GM18520 (cell line): ENCODE measurements around the gene ATP1B2.
"Not testable (repeated sequence)": the region's sequence is repeated elsewhere in the genome, so short reads cannot be mapped to it uniquely, and the experiment has no call there.

Experiments
- ATAC-seq: cut with Tn5 transposase; IDR thresholded peaks from one replicate; pipeline ENCODE4 v1.9.1; 2021; ENCODE audit not compliant: unreplicated experiment

Gene ATP1B2, protein sequence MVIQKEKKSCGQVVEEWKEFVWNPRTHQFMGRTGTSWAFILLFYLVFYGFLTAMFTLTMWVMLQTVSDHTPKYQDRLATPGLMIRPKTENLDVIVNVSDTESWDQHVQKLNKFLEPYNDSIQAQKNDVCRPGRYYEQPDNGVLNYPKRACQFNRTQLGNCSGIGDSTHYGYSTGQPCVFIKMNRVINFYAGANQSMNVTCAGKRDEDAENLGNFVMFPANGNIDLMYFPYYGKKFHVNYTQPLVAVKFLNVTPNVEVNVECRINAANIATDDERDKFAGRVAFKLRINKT

DNA sequence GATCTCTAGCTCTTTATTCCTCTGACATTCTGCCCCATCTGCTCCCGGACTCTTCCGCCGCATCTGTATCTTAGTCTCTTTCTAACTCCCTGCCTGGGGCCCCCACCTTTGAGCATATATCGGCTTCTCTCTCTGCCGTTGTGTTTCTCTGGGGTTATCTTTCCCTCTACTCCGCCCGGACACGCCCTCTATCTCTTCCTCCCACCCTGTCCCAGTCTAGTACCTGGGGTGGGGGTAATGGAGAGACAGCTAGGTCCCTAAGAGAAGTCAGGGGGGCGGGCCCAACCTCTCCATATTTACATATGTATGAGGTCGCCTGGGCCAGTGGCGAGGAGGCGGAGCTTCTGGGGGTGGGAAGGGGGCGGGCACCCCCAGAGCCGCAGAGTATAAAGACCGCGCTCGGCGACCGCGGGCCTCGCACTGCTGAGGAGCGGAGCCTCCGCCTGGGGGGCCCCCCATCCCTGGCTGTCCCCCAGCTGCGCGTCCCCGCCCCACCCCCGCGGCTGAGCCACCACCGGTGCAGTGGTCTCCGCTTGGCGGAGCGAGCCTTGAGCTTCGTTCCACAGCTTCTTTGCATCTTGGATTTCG, at the start of gene ATP1B2:
Gene ATP1B2 (plus strand): TSS at position 418 of the 588 bp plus-strand sequence. CDS start 593 bp downstream, outside the sequence.
- no peak for ATAC-seq

DNA sequence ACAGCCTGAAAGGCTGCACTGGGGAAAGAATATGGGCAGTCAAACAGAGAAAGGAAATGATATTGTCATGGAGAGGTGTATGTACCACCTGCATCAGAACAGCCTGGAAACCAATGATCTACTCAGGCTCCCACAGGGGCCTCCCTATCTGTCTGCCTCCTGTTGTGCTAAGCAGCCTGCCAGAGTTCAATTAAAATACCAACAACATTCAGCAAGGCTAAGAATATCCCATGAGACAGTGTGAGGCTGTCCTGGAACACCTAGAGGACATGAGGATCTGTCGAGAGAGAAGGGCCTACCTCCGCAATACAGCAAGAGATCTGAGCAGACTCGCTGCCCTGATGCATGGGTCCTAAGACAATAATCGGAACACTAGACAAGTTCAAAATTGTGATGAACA, 44.4 kb upstream of the ATP1B2 start:
- no peak for ATAC-seq

DNA sequence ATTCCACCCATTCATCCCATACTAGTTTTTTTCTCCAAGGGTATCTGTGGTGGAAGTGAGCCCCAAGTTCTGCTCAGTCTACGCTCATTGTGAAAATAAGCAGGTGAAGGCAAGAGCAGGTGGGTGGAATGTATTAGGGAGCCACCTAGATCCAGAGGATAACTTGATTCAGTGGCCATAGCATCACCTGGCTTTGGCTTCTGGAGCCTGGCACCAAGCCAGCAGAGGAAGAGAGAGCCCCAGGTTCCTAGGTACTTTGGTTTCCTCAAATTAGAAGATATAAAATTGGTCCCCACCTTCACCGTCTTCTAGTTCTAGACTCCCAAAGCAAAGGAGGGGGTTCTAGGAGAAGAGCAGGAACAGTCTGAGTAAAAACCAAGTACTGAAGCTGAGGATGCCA, 40.1 kb upstream of the ATP1B2 start:
- ATAC-seq = no peak

DNA sequence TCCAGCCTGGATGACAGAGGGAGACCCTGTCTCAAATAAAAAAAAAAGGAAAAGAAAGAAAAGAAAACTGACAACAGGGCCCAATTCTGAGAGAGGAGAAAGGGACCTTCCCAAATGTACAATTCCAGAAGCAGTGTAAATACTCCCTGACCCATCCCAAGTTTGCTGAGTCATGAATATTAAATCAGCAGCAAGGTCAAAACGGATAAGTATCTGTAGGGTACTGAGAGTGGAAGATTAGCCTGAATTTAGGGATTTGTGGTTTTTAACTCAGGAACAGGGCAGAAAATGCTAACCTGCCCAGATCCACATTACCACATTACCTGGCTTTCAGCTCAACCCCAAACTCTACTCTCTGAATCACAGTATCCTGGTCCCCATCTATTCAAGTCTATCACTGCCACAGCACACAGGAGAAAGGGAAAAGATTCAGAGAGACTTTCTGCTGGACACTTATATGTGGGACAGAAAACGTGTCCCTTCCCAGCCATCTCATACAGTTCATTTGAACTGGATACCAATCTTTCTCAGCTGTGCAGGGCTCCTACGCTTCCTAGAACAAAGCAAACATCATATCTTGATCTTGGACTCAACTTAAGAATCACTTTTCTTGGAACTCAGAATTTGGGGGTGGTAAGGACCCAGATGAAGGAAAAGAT, 39.0 kb upstream of the ATP1B2 start:
- no peak for ATAC-seq

DNA sequence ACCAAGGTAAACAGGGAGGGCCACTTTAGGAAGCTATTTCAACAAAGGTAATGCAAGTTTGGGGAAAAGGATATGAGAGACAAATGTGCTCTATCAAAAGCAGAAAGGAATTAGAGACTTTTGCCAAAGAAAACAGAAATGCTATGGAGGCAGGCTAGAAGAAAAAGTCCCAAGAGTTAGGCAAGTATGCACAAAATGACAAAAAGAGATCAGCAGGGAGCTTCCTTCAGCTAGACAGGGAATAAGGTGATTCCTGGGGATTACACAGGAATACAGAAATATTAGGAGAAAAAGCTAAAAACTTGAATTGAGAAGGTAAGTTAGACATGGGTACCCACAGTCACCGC, 38.5 kb upstream of the ATP1B2 start:
- no peak for ATAC-seq

DNA sequence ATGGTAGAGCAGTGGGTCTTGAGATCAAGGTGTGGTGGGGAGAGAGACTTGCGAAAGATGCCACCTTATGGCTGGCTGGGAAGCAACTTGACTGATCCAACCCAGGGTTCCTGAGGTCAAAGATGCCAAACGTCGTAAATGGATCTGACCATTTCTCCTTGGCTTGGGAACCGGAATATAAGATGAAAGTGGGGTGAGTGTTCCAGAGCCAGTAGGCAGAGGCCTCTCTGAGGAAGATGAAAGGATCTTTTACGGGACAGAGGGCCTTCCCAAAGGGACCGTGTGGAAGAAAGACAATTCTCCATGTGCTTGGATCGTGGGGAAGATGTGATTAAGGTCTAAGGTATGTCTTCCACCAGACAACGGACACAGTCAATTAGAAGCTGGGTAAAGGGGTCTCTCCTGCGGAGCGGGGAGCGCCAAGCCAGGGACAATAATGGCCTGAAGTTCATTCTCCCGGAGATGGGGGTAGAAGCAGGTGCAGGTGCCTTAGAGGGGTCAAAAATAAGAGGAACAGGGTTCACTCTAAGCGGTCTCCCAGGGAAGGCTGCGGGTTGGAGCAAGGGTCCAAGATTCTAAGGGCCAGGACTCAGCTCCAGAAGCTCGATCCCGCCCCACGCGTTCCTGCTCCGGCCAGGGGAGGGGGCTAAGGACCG, 36.8 kb upstream of the ATP1B2 start:
- ATAC-seq = no peak

DNA sequence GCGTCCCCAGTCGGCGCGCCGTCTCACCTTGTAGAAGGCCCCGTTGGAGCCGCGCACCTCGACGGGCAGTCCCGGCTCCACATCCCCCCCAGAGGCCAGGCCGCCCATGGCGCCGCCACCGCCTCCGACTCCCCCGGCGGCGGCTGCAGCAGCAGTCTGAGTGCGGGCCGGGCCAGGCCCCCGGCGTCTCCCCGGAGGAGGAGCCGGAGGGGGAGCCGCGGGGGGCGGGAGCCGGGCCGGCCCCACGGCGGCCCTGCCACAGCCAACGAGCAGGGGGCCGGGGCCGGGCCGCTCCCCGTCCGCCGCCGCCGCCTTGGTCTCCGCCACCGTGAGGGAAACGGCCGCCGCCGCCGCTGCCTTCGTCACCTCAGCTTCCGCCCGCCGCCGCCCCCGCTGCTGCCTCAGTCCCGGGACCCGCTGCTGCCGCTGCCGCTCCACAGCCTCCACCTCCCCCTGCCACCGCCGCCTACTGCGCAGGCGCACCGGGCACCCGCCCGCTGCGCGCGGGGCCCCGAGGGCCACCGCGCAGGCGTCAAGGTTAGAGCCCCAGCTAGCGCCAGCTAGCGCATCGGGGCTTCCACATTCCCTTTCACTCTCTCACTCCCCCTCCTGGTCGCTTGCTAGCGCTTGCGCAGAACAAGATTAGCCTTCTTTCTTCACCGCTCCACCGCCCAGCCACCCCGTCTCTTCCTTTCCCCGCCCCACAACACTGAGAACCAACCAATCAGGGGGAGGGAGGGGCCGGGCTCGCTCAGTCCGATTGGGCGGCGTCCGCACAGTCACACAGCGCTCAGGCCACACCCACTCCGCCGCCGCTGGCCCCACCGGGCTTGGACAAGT, 36.1 kb upstream of the ATP1B2 start, which contains the start of gene FXR2:
Gene FXR2 (minus strand): TSS at position 473 of the 840 bp plus-strand sequence. CDS start 365 bp downstream, at position 108.
- peak; percentile 88 for ATAC-seq

DNA sequence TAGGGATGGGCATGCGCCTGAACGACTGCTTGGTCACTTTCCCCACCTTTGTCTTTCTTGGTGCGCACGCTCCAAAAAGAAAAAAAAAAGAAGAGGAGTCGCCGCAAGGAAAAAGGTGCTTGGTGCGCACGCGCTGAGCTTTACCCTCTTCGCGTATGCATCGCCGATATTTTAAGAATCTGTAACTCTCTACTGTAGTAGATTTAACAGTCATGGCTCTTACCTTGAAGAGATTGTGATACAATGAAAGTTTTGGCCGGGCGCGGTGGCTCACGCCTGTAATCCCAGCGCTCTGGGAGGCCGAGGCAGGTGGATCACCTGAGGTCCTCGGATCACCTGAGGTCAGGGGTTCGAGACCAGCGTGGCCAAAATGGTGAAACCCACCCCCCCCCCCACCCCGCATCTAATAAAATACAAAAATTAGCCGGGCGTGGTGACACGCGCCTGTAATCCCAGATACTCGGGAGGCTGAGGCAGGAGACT, 35.4 kb upstream of the ATP1B2 start:
- no peak for ATAC-seq

DNA sequence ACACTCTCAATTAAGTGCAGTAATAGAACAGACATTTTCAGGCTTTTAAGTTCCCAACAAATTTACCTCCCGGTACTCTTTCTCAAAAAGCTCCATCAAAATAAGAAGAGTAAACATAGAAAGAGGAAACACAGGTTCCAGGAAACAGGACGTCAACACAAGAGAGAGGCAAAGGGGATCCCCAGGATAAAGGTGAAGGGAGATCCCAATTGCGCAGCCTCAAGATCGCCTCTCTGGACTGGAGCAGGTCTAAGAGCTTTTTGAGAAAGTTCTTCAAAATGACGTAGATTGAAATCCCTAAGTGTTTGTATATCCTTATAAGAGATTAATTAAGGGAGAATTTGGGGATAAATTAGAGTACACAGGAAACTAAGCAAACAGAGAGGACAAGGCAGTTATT, 32.1 kb upstream of the ATP1B2 start:
- no peak for ATAC-seq

DNA sequence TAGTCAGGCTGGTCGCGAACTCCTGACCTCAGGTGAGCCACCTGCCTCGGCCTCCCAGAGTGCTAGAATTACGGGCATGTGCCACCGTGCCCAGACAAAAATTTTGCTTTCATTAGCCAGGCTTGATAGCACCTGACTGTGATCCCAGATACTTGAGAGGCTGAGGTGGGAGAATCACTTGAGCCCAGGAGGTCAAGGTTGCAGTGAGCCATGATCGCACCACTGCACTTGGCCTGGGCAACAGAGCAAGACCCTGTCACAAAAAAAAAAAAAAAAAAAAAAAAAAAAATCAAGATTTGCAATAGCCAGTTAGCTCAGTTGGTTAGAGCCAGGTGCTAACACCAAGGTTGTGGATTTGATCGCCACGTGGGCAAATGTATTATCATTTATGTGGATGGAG, 29.9 kb upstream of the ATP1B2 start:
- no peak for ATAC-seq

DNA sequence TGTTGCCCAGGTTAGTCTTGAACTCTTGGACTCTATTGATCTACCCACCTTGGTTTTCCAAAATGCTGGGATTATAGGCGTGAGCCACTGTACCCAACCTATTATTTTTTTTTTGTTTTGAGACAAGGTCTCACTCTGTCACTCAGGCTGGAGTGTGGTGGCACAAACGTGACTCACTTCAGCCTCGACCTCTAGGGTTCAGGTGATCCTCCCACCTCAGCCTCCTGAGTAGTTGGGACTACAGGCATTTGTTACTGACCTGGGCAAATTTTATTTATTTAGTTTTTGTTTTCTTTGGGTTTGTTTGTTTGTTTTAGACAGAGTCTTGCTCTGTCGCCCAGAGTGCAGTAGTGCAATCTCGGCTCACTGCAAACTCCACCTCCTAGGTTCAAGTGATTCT, 27.1 kb upstream of the ATP1B2 start:
- ATAC-seq = no peak

DNA sequence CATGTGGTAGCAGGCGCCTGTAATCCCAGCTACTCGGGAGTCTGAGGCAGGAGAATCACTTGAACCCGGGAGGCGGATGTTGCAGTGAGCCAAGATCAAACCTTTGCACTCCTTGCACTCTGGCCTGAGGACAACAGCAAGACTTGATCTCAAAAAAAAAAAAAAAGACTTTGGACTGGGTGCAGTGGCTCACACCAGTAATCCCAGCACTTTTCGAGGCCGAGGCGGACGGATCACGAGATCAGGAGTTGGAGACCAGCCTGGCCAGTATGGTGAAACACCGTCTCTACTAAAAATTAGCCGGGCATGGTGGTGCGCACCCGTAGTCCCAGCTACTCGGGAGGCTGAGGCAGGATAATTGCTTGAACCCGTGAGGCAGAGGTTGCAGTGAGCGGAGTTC, 25.0 kb upstream of the ATP1B2 start:
- ATAC-seq = not testable (repeated sequence)

DNA sequence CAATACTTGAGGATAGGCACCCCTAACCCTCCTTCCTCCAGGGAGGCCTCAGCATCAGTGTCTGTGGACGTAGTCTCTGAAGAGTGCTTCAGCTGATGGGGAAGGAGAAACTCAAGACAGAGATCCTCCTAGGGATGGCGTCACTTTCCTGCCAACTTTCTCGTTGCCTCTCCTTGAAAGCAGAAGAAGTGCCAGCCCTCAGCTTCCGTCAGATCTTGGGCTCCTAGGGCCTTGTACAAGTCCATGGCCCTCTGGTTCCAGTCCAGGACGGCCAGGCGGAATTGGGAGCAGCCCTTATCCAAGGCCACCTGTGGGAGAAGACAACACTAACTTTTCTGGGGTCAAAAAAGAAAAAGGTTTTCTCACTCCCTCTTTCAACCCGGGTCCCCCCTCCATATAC, 24.4 kb upstream of the ATP1B2 start:
- ATAC-seq = no peak

DNA sequence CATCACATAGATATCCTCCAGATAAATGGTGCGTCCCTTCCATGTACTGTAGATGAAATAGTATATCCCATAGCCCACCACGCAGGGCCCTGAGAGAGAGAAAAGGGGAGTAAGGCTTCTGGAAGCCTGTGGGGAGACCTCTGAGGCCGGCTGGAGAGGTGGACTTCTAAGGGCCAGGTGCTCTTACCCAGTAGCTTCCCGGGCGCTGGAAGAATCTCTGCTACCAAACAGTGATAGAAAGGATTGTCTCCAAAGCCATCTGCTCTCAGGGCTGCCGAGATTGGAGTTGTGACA, 23.8 kb upstream of the ATP1B2 start:
- ATAC-seq = no peak

DNA sequence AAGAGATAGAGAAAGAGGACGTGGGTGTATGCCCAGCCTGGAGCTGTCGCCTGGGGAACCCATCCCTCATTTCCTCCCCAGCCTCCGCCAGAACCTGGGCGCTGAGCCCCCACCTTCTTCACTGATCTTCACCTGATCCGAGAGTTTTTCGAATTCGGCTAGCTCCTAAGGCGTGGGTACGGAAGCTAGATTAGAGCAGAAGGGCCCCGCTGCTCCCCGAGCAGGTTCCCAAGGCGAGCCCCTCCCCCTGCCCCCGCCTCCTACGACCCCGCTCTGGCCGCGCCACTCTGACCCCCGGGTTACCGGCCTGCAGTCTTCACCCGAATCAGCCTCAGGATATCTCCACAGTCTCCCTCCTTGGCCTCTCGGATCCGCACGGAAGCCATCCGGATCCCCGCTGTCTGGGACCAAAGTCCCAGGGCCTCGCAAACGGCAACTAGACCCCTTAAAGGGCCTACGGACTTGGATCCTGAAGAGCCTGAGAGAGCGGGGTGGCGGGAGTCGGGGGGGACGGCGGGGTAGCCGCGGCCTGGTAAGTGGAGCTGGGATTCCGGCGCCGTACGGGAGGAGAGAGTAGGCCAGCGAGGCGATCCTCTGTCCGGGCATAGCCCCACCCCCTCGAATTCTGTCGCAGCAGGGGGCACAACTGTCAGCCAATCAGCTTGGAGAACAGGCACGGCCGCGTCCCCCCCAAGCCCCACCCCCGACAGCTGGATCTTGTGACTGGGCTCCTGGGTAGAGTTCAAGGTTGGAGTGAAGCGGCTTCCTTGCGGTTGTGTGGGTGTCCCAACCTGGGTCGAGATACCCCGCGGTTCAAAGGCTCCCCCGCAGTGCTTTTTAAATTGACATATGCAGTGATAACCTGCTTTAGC, 23.2 kb upstream of the ATP1B2 start, which contains the start of gene SAT2:
Gene SAT2 (minus strand): TSS at position 572 of the 872 bp plus-strand sequence. CDS start 186 bp downstream, at position 386.
- peak; percentile 66 for ATAC-seq

DNA sequence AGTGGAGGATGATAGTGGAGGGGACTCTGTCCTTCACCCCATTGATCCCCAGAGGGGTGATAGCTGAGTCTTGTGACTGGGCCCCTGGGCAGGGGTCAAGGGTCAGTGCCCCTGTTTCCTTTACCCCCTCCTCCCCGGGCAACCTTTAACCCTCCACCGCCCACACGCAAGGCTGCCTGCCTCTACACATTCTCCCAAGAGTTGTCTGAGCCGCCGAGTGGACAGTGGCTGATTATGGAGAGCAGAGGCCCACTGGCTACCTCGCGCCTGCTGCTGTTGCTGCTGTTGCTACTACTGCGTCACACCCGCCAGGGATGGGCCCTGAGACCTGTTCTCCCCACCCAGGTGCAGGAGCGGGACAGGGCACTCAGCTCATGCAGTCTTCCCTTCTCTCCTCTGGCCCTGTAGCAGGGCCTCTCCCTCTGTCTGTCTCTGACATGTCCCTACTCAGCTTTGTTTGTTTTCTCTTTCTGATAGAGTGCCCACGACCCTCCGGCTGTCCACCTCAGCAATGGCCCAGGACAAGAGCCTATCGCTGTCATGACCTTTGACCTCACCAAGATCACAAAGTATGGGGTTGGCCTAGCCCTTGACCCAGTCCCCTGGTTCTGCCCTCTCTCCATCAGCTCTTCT, 20.7 kb upstream of the ATP1B2 start, which contains the start of gene SHBG:
Gene SHBG (plus strand): TSS at position 197 of the 633 bp plus-strand sequence. CDS start 38 bp downstream, at position 235.
- ATAC-seq = no peak

DNA sequence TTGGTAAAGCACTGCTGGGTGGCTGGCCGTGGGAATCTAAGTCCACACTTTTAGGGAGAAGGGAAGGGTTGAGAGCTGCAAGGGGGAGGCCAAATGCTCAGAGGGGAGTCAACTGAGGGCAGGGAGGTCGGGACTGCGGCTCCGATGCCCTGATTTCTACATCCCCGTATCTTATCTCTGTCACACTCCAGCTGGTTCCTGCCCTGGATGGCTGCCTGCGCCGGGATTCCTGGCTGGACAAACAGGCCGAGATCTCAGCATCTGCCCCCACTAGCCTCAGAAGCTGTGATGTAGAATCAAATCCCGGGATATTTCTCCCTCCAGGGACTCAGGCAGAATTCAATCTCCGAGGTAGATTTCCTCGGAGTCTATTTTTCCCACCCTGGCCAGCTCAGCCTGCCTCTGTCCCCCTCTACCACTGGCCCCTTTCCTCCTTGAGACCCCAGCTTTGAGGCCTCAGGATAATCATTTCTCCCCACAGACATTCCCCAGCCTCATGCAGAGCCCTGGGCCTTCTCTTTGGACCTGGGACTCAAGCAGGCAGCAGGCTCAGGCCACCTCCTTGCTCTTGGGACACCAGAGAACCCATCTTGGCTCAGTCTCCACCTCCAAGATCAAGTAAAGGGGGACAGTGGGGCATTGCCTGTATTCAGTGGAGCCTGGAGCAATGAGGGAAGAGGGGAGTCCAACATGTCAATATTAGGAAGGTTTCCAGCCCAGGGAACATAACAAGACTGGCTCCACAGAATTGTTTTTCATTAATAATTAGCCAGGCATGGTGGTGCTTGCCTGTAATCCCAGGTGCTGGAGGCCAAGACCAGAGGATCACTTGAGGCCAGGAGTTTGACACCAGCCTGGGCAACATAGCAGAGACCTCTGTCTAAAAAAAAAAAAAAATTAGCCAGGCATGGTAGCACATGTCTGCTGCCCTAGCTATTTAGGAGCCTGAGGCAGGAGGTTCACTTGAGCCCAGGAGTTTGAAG, 19.0 kb upstream of the ATP1B2 start:
- no peak for ATAC-seq

DNA sequence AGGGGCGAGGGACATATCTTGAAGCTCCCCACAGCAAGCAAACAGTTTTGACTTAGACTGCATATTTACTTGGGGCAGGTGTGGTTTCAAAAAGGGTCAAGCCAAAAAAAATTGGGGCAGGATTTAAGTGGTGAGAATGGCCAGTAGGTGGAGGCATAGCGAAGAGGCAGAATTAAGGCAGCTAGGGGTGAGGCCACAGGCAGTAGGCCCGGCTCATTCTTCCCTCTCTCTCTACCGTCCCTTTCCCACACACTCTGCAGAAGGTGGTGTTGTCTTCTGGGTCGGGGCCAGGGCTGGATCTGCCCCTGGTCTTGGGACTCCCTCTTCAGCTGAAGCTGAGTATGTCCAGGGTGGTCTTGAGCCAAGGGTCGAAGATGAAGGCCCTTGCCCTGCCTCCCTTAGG, 18.2 kb upstream of the ATP1B2 start:
- no peak for ATAC-seq
